ENCODE results near the gene HFE.

HFE gene

GRCh38 chr6:26136321-26136720 is 49.1 kb downstream of the HFE start:
- DNase-seq (ENCODE audit: low spot score), result no peak

DNA sequence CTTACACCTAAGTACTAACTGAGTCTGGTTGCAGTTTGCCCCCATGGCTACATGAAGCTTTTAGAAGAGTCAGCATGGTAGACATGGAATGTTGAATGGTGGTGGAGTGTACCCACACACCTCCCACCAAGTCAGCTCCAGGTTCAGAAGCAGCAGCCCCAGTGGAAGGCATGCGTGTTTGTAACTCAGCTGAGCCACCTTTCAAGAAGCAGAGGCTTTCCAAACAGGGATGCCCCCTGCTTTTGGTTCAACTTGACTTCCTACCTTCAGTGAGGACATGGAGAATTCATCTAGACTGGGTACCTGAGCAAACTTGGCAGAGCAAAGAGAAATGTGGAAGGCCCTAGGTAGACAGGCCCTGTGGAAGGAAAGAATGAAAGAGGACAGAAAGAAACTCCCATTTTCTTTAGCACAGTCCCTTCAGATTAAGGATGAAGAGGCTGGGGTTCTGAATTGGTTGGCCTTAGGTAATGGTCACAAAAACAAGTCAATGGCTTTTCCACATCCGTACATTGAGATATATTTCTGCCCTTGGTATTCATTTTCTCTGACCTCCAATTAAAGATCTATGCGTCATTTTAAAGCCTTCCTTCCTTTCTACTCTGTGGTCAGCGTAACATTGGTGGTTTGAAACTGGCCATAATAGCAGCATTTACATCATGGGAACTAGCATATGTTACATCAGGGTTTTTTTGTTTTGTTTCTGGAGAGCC is 53.2 kb downstream of the HFE start:
- DNase-seq (ENCODE audit: low spot score), result no peak

DNA sequence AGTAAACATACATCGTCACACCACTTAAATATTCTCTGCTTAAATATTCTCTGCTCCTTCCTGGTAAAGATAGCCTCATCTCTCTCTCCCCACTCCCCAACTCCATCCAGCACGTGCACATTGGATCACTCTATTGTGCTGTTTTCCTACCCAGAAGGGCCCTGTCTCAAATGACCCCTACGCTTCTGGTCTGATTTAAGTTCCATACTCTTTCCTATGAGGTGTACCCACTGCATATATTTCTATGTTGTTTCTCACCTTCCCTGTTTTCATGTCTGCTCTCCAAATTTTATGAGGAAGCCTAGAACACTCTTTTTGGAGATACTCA is 53.7 kb downstream of the HFE start:
- no peak for DNase-seq (ENCODE audit: low spot score)

DNA sequence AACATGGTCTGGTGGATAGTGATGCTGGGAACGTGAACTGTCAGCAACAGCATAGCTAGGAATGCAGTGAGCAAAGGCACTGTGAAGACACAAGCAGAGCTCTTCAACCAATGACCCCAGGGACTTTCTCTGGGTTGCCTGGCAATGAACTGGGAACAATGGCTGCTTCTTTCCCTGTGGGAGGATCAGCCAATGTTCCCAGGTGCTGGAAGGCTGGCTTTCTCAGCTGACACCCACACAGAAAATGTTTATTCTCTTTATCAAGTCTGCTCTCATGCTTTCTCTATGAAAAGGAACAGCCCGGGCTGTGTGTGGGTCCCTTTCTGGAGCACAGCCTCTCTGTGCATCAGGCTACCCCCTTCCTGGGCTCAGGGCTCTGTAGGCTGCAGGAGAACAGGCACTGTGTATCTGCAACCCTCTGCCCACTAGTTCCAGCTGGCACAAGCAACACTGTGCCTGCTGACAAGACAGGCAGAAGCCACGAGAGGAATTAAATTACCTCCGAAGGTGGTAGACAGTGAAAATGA is 54.2 kb downstream of the HFE start:
- DNase-seq (ENCODE audit: low spot score), result no peak

- DNase-seq (ENCODE audit: low spot score), result no peak
Observed at GRCh38 chr6:26142026-26142425, 54.8 kb downstream of the HFE start.

Data from iPS-NIHi11 (cell line).